Adipocyte (in vitro differentiated cells): Measurements from ENCODE around the gene RPGR.

Experiments
- DNase-seq: peaks from one replicate; pipeline ENCODE4 v3.0.0-alpha.2; 2015; ENCODE audit warnings: low read depth
- H3K27me3 ChIP-seq: replicated peaks from 2 replicates; pipeline ENCODE4 v1.7.0; 2013; ENCODE audit warnings: mild to moderate bottlenecking, low read length, moderate library complexity; ENCODE audit not compliant: control insufficient read depth, insufficient read depth
- H3K36me3 ChIP-seq: 2 replicates; pipeline ENCODE4 v1.7.0; 2013; ENCODE audit warnings: low read length, mild to moderate bottlenecking, moderate library complexity; ENCODE audit not compliant: control insufficient read depth, insufficient read depth, severe bottlenecking
- H3K4me1 ChIP-seq: 2 replicates; pipeline ENCODE4 v1.7.0; 2013; ENCODE audit warnings: mild to moderate bottlenecking, low read length, moderate library complexity; ENCODE audit not compliant: control insufficient read depth, insufficient read depth
- H3K4me3 ChIP-seq: 2 replicates; pipeline ENCODE4 v1.7.0; 2013; ENCODE audit warnings: mild to moderate bottlenecking, low read length, moderate library complexity
- H3K9ac ChIP-seq: 2 replicates; pipeline ENCODE4 v1.7.0; 2013; ENCODE audit warnings: mild to moderate bottlenecking, low read length, moderate library complexity
- H3K9me3 ChIP-seq: 2 replicates; pipeline ENCODE4 v1.7.0; 2013; ENCODE audit warnings: mild to moderate bottlenecking, low read length, moderate library complexity; ENCODE audit not compliant: control insufficient read depth

The RPGR gene

GRCh38 chrX:38260231-38260630 is 67.1 kb downstream of the RPGR start:
- Histone ChIP-seq H3K27me3 (peaks cover under 1% of the 10 kb centered on the region), H3K9ac (no peak overlapping the region), H3K4me1 (peaks cover 12% of the 10 kb centered on the region), H3K9me3 (no peaks in the 10 kb centered on the region), H3K4me3 (no peak overlapping the region), H3K36me3 (no peaks in the 10 kb centered on the region)
- no peak for DNase-seq

GRCh38 chrX:38256019-38256418 is 71.3 kb downstream of the RPGR start:
- H3K4me3 ChIP-seq = no peak overlapping the region
- H3K36me3 ChIP-seq = no peaks in the 10 kb centered on the region
- DNase-seq = no peak
- no peaks in the 10 kb centered on the region for H3K27me3 ChIP-seq
- H3K9ac ChIP-seq = no peak overlapping the region
- no peaks in the 10 kb centered on the region for H3K9me3 ChIP-seq
- H3K4me1 ChIP-seq = peaks cover 7% of the 10 kb centered on the region

GRCh38 chrX:38249965-38250364 is 77.3 kb downstream of the RPGR start:
- H3K9ac ChIP-seq = no peak overlapping the region
- no peaks in the 10 kb centered on the region for H3K36me3 ChIP-seq
- peaks cover 18% of the 10 kb centered on the region for H3K4me1 ChIP-seq
- peaks cover 8% of the 10 kb centered on the region for H3K27me3 ChIP-seq
- H3K9me3 ChIP-seq = no peaks in the 10 kb centered on the region
- peak; percentile 41 for DNase-seq
- no peak overlapping the region for H3K4me3 ChIP-seq

- H3K36me3 ChIP-seq = no peaks in the 10 kb centered on the region
- H3K9ac ChIP-seq = no peak overlapping the region
- peaks cover 8% of the 10 kb centered on the region for H3K27me3 ChIP-seq
- no peak overlapping the region for H3K4me3 ChIP-seq
- no peak for DNase-seq
- no peaks in the 10 kb centered on the region for H3K9me3 ChIP-seq
- H3K4me1 ChIP-seq = peaks cover 12% of the 10 kb centered on the region
These were observed 80.3 kb downstream of the RPGR start for GRCh38 chrX:38247051-38247450.

GRCh38 chrX:38240541-38240940 is 86.8 kb downstream of the RPGR start:
- peaks cover 8% of the 10 kb centered on the region for H3K4me1 ChIP-seq
- H3K4me3 ChIP-seq = no peak overlapping the region
- no peak for DNase-seq
- peaks cover 4% of the 10 kb centered on the region for H3K27me3 ChIP-seq
- no peak overlapping the region for H3K9ac ChIP-seq
- H3K36me3 ChIP-seq = no peaks in the 10 kb centered on the region
- H3K9me3 ChIP-seq = no peaks in the 10 kb centered on the region

- Histone ChIP-seq H3K9me3 (no peaks in the 10 kb centered on the region), H3K9ac (no peak overlapping the region), H3K4me3 (no peak overlapping the region), H3K36me3 (no peaks in the 10 kb centered on the region), H3K27me3 (no peaks in the 10 kb centered on the region), H3K4me1 (peaks cover 33% of the 10 kb centered on the region)
- no peak for DNase-seq
These were observed 90.3 kb downstream of the RPGR start for GRCh38 chrX:38236901-38237615.

GRCh38 chrX:38233891-38234667 is 93.2 kb downstream of the RPGR start:
- Histone ChIP-seq H3K36me3 (no peaks in the 10 kb centered on the region), H3K9ac (peak overlapping the region; percentile 76), H3K4me1 (peaks cover 39% of the 10 kb centered on the region), H3K9me3 (no peaks in the 10 kb centered on the region), H3K27me3 (no peaks in the 10 kb centered on the region), H3K4me3 (no peak overlapping the region)
- peak; percentile 72 for DNase-seq

GRCh38 chrX:38232079-38232686 is 95.1 kb downstream of the RPGR start:
- DNase-seq = peak; percentile 14
- peak overlapping the region; percentile 76 for H3K9ac ChIP-seq
- no peak overlapping the region for H3K4me3 ChIP-seq

GRCh38 chrX:38225093-38225492 is 102.2 kb downstream of the RPGR start:
- Histone ChIP-seq H3K4me3 (no peak overlapping the region), H3K4me1 (peaks cover 7% of the 10 kb centered on the region), H3K36me3 (no peaks in the 10 kb centered on the region), H3K9ac (no peak overlapping the region), H3K27me3 (no peaks in the 10 kb centered on the region), H3K9me3 (no peaks in the 10 kb centered on the region)
- DNase-seq = no peak

More at GRCh38 chrX:38232079-38232686, 95.1 kb downstream of the RPGR start:
- Histone ChIP-seq H3K27me3 (no peaks in the 10 kb centered on the region), H3K36me3 (no peaks in the 10 kb centered on the region), H3K9me3 (no peaks in the 10 kb centered on the region), H3K4me1 (peaks cover 39% of the 10 kb centered on the region)

- H3K4me3 ChIP-seq = no peak overlapping the region
- H3K9me3 ChIP-seq = no peaks in the 10 kb centered on the region
- no peaks in the 10 kb centered on the region for H3K36me3 ChIP-seq
- no peaks in the 10 kb centered on the region for H3K27me3 ChIP-seq
- DNase-seq = no peak
- no peak overlapping the region for H3K9ac ChIP-seq
- H3K4me1 ChIP-seq = peaks cover 7% of the 10 kb centered on the region
These were observed 103.1 kb downstream of the RPGR start for GRCh38 chrX:38224160-38224559.

- Histone ChIP-seq H3K27me3 (no peaks in the 10 kb centered on the region), H3K4me3 (peak overlapping the region; percentile 85), H3K9me3 (no peaks in the 10 kb centered on the region), H3K9ac (peak overlapping the region; percentile 92), H3K4me1 (peaks cover 16% of the 10 kb centered on the region), H3K36me3 (no peaks in the 10 kb centered on the region)
- no peak for DNase-seq
These were observed 105.8 kb downstream of the RPGR start for GRCh38 chrX:38221391-38221929.
